ENCODE results near the gene SPIN1. TPM values are rescaled to one million over a fixed set of nuclear protein-coding genes. Genes with fewer than 3 reads are reported as not detected.

Gene SPIN1
- total RNA-seq (2014; rRNA removed; shearing (Covaris generic)): 20.0 and 20.1 TPM in 2 replicates
- 39.0 and 45.1 TPM in 2 replicates for total RNA-seq (2022)
- Bru-seq, nascent RNA: percentile 77 among the genes with signal in this experiment
- percentile 80 among the genes with signal in this experiment for BruChase-seq, experiment 1, labeled RNA remaining after a 6-hour chase
- BruChase-seq, experiment 2, labeled RNA remaining after a 2-hour chase: percentile 80 among the genes with signal in this experiment
- long read RNA-seq, full-length matches to known transcripts: 19 of 47 reads
- long read RNA-seq, partial matches to known transcripts: 0 of 47 reads
- long read RNA-seq, other reads (novel, unspliced or antisense): 28 of 47 reads

GRCh38 chr9:88388203-88388885, at the start of gene SPIN1:
Gene SPIN1, plus strand, starts transcription at chr9:88388444. Its CDS starts 38,096 bp downstream, at chr9:88426540.
- H3K4me2 ChIP-seq (ENCODE audit: low read length): peak within 1 kb of the TSS; percentile 87
- DNase-seq (ENCODE audit: low spot score): peak; percentile 81
- ChIA-PET CTCF (ENCODE audit: unreplicated experiment) (no interaction called here), POLR2A (no interaction called here)
- H4K20me1 ChIP-seq (ENCODE audit: insufficient read depth, low read length): peaks cover 13% of the 10 kb centered on the region
- no peak for TF ChIP-seq EZH2phosphoT487 (IDR thresholded peaks at IDR 0.05; ENCODE audit: borderline replicate concordance, low read depth, low read length)
- 0 out of 2 replicates have a peak, but pooled peaks have one; percentile 9 for TF ChIP-seq CTCF (conservative IDR thresholded peaks at IDR 0.05; ENCODE audit: low read length)
- no peaks in the 10 kb centered on the region for H3K36me3 ChIP-seq (ENCODE audit: insufficient read depth, low read length)
- H3K79me2 ChIP-seq (ENCODE audit: insufficient read depth, low read depth, low read length): peaks cover 25% of the 10 kb centered on the region
- no peak within 1 kb of the TSS for H3K27ac ChIP-seq (ENCODE audit: low read depth, low read length, poor library complexity, severe bottlenecking)
- intact Hi-C loops (cut with micrococcal nuclease; ENCODE audit: unreplicated experiment): loop anchor here (2.0 to 10.0 kb wide), 3 partner anchors 66 to 924 kb away; partner anchors contain the start of gene CKS2
- no TSS peak for BruUV-seq (replicated peaks)
- H3K9me2 ChIP-seq (ENCODE audit: insufficient read depth, low read length): no peaks in the 10 kb centered on the region
- peak within 1 kb of the TSS; percentile 48; the same call in 1 of the 2 replicates for H2AFZ ChIP-seq (ENCODE audit: low read length)
- H3K9me3 ChIP-seq (ENCODE audit: low read length): no peaks in the 10 kb centered on the region
- H3K4me3 ChIP-seq (ENCODE audit: low read depth, low read length, poor library complexity, severe bottlenecking): peak within 1 kb of the TSS; percentile 80
- H3K4me1 ChIP-seq (ENCODE audit: insufficient read depth, low read length, poor library complexity, severe bottlenecking): peaks cover 15% of the 10 kb centered on the region

- H3K4me3 ChIP-seq (ENCODE audit: low read depth, low read length, poor library complexity, severe bottlenecking): no peak overlapping the region
Measured at GRCh38 chr9:88339317-88339716, 48.9 kb upstream of the SPIN1 start.

More at GRCh38 chr9:88339317-88339716, 48.9 kb upstream of the SPIN1 start:
- peak overlapping the region; percentile 34 for H2AFZ ChIP-seq (ENCODE audit: low read length)
- POLR2A ChIA-PET: interaction anchor here (0.6 kb wide), 1 partner anchor 13 kb away, joined by 3 read pairs; no protein-coding TSS in a partner anchor
- DNase-seq (ENCODE audit: low spot score): peak; percentile 36
- no TSS peak for BruUV-seq (replicated peaks)
- no peaks in the 10 kb centered on the region for H3K9me2 ChIP-seq (ENCODE audit: insufficient read depth, low read length)
- H4K20me1 ChIP-seq (ENCODE audit: insufficient read depth, low read length): no peaks in the 10 kb centered on the region
- H3K79me2 ChIP-seq (ENCODE audit: insufficient read depth, low read depth, low read length): no peaks in the 10 kb centered on the region
- no peaks in the 10 kb centered on the region for H3K36me3 ChIP-seq (ENCODE audit: insufficient read depth, low read length)
- CTCF ChIA-PET (ENCODE audit: unreplicated experiment): no interaction called here
- H3K4me1 ChIP-seq (ENCODE audit: insufficient read depth, low read length, poor library complexity, severe bottlenecking): peaks cover 33% of the 10 kb centered on the region
- H3K4me2 ChIP-seq (ENCODE audit: low read length): peak overlapping the region; percentile 28
- no peaks in the 10 kb centered on the region for H3K9me3 ChIP-seq (ENCODE audit: low read length)
- intact Hi-C loops (cut with micrococcal nuclease; ENCODE audit: unreplicated experiment): no loop called here
- TF ChIP-seq EZH2phosphoT487 (IDR thresholded peaks at IDR 0.05; ENCODE audit: borderline replicate concordance, low read depth, low read length): no peak
- no peak for TF ChIP-seq CTCF (conservative IDR thresholded peaks at IDR 0.05; ENCODE audit: low read length)
- peak overlapping the region; percentile 28 for H3K27ac ChIP-seq (ENCODE audit: low read depth, low read length, poor library complexity, severe bottlenecking)
